GM19023 (cell line): ENCODE results near the gene PRKACA.

ENCODE experiments used
- ATAC-seq: cut with Tn5 transposase; IDR thresholded peaks from one replicate; pipeline ENCODE4 v1.9.1; 2021; ENCODE audit warnings: mild to moderate bottlenecking, moderate library complexity; ENCODE audit not compliant: unreplicated experiment

PRKACA gene

GRCh38 chr19:14073925-14074838 is 43.4 kb downstream of the PRKACA start:
- ATAC-seq = peak; percentile 6

DNA sequence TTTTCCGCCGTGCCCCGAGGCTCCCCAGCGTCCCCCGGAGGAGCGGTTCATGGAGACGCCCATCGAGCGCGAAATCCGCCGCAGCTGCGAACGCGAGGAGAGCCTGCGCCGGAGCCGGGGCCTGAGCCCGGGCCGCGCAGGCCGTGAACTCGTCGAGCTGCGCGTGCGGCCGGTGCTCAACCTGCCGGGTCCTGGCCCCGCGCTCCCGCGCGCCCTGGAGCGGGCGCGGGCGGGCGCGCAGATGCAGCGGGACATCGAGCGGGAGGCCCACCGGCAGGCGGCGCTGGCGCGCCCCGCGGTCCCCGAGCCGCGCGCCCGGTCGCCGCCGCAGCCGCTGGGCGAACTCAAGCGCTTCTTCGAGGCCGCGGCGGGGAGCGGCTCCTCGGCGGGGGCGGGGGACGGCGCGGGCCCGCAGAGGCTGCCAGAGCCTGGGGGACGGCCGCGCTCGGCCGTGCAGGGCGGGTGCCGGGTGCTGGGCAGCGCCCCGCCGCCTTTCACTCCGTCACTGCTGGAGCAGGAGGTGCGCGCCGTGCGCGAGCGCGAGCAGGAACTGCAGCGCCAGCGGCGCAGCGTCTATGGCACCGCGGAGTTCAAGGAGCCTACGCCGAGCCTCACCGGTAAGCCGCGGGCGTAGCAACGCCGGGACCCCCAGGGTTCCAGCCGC is 44.2 kb downstream of the PRKACA start:
- peak; percentile 53 for ATAC-seq

GRCh38 chr19:14072535-14073260 is 44.9 kb downstream of the PRKACA start, which contains the start of gene MISP3:
TSS of gene MISP3 (plus strand) at chr19:14072786. CDS start at chr19:14073310, 524 bp downstream.
- no peak for ATAC-seq

- no peak for ATAC-seq
Observed at GRCh38 chr19:14070268-14071050, 47.1 kb downstream of the PRKACA start.

DNA sequence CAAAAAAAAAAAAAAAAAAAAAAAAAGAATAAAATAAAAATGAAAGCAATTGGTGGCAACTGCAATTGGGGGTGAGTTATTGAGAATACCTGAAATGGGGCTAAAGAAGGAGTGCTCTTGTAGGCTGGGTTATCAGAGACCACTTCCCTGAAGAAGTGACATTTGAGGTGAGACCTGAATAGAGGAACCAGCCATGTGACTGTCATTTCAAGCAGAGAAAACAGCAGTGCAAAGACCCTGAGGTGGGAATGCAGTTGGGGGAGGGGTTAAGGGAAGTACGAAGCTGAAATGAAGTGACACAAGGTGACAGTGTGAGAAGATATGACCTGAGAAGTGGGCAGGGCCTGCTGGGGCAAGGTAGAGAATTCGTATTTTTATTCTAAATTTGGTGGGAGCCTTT is 51.4 kb downstream of the PRKACA start:
- ATAC-seq = no peak

DNA sequence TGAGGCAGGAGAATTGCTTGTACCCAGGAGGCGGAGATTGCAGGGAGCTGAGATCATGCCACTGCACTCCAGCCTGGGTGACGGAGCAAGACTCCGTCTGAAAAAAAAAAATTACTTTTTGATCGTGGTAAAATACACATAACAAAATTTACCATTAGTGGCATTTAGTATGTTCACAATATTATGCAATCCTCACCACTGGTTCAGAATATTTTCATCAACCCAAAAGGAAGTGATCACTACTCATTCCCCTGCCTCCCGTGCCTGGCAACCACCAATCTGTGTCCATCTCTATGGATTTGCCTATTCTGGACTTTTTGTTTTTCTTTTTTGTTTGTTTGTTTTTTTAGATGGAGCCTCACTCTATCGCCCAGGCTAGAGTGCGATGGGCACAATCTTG is 54.5 kb downstream of the PRKACA start:
- no peak for ATAC-seq

DNA sequence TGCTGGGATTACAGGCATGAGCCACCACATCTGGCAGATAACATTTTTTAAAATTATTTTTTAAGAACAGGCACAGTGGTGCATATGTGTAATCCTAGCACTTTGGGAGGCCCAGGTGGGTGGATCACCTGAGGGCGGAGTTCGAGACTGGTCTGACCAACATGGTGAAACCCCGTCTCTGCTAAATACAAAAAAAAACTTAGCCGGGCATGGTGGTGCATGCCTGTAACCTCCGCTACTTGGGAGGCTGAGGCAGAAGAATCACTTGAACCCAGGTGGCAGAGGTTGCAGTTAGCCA is 55.1 kb downstream of the PRKACA start:
- ATAC-seq = no peak

DNA sequence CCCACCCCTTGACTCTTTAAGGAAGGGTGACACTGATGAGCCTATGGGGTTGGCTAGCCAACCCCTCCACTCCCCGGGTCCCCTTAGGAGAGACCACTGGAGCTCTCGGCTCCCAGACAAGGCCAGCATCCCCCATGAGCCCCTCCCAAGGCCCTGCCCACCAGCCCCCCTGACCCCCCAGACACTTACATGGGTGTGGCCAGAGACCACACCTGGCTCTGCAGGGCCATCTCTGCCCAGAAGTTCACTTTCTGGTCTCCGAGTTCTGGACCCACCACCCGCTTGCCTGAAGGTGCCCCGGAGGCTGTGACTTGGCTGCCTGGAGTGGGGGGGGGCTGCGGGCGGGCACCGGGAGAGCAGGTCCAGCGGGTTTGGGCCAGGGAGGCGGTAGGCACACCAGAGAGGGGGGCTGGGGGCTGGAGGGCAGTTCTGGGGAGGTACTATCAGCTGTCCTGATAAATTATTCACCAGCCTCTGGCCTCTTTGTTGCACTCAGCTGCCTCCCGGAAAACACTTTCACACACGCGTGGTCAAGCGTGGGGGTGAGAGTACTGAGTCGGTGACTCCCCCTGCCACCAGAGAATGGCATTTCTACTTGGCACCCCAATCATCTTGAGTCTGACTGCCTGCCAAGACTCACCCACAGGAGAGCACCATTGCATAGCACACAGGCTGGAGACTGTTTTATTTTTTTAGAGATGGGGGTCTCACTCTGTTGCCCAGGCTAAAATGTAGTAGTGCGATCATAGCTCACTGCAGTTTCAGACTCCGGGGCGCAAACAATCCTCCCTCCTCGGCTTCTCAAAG is 55.6 kb downstream of the PRKACA start, which contains the start of gene PALM3:
PALM3 (minus strand) TSS at position 326 of the 807 bp plus-strand sequence; CDS start at position 230, 96 bp downstream.
- ATAC-seq = no peak

DNA sequence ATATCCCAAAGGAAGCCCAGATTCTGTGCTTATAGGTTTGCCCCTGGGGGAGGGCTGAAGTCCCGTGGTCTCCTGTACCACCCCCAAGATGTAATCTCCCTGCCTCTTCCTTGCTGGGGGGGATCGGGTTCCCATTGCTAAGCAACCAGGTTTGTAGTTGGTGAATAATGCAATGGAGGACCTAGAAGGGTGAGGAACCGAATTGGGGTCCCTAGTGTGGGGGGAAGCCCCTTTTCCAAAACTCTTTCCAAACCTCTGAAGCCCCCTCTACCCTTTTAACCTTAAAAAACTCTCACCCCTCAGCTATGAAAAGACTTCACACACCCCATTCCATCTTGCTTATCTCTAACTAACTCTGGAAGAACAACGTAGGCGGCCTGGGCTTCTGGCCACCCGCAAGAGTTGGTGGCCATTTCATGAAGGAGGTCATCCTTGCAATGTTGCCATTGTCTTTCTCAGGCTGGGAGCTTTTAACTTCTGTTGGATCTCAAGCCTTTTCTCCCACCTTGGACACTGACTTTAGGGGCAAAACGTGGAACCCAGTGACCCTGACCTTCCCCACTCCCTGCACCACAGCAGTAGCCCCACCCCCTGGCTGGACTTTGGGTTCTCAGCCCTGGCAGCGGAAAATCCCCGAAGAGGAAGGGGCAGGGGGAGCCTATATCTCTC is 56.3 kb downstream of the PRKACA start:
- no peak for ATAC-seq

GRCh38 chr19:14059652-14060155 is 57.9 kb downstream of the PRKACA start:
- ATAC-seq = no peak

- no peak for ATAC-seq
Observed at GRCh38 chr19:14059093-14059480, 58.5 kb downstream of the PRKACA start.

DNA sequence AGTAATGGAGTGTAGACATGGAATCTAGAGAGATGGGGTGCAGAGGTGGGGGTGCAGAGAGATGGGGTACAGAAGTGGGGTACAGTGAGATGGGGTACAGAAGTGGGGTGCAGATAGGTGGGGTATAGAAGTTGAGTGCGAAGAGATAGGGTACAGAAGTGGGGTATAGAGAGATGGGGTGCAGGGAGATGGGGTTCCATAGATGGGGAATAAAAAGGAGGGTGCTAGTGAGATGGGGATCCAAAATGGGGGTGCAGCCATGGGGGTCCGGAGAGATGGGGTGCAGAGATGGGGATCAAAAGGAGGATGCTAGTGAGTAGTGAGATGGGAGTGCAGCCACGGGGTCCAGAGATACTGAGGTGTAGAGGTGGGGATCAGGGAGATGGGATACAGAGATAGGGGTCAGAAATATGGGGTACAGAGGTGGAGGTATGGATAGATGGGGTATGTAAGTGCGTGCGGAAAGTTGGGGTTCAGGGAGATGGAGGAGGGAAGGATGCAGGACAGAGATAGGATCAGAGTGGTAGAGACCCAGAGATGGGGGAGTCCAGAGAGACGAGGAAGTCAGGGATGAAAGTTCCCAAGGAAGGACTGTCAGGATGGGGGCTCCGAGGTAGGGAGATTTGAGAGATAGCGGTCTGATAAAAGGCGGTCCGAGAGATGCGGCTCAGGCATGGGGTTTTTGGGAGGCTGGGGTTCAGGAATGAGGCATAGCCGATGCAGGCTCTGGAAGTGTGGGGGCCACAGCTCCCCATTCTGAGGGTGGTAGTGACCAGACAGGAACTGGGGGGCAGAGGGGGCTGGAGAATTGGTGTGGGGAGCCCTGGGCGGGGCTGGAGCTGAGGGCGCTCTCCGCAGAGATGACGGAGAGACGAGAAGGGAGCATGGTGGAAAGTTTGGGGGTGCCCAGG is 59.1 kb downstream of the PRKACA start:
- no peak for ATAC-seq

GRCh38 chr19:14056741-14057356 is 60.7 kb downstream of the PRKACA start:
- ATAC-seq = no peak

DNA sequence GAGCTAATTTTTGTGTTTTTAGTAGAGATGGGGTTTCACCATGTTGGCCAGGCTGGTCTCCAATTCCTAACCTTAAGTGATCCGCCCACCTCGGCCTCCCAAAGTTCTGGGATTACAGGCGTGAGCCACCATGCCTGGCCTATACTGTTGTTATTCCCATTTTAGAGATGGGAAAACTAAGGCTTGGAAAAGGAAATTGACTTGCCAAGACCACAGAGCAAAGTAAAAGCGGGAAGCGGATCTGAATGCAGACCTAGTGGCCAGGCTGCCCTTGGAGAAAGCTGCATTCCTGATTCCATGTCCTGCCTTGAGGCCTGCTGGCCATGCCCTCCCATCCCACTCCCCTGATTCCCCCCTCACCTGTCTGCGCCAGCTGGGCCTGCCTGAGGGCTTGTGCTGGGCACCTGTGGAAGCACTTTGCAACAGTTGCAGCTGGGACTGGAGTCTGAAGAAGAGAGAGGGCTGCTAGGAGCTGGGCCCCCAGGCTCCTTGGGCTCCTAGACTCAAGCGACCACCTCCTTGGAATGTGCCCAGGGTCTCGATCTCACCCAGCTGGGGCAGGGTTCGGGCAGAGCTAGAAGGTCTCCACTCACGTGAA is 61.4 kb downstream of the PRKACA start:
- no peak for ATAC-seq

DNA sequence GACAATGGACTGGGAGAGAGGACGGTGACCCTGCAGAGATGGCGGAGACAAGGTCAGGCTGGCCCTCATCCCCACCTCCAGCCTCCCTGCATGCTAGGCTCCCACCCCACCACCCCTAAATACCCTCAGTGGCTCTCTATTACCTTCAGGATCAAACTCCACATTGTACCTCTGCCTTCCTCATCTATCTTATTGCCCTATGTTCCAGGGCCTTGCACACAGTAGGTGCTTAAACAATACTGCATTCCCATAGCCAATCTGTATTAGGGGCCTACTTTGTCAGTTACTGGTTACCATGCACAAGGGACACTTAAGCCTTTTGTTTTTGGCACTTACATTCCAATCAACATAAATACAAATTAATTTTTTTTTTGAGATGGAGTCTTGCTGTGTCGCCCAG is 62.2 kb downstream of the PRKACA start:
- ATAC-seq = no peak

DNA sequence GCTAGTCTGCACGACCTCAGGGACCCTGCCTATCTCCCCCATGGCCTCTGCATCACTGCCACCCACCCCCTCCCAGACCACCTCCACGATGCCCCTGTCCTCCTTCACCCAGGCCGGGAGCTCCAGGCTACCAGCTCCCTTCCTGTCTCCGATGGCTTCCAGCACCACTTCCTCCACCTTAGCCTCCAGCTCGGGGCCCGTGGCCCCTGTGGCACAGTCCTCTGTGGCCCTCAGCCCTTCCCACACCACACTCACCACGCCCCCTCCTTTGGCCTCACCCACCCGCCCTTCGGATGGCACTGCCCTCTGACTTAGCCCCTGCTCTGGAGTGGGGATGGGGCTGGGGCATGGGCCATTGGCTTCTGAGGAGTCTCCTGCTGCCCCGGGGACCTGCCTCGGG is 62.8 kb downstream of the PRKACA start:
- ATAC-seq = no peak

DNA sequence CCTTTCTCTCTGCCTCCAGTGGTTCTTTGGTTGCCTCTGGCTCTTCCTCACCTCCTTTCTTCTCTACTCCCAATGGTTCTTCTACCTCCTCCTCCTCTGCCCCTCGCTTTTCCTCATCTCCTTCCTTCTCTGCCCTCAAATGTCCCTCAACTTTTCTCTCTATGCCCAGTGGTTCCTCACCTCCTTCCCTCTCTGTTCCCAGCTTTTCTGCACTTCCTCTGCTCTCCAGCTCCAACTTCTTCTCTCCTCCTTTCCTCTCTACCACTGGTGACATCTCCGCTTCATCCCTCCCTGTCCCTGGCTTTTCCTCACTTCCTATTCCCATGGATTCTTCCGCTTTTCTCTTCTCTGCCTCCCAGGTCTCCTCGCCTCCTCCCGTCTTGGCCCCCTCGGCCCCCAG is 63.5 kb downstream of the PRKACA start:
- no peak for ATAC-seq
